OCI-LY7 (cell line): ENCODE results near the gene VPS13D. TPM values are rescaled to one million over a fixed set of nuclear protein-coding genes. Genes with fewer than 3 reads are reported as not detected.

ENCODE experiments used
- BruUV-seq: library from RNA; stranded (reverse); fragments of 400-500 nt; replicated peaks from 2 replicates; lab custom pipeline; 2021; lab: Mats Ljungman, UMichigan
- CTCF ChIA-PET: fragments of 300-600 bp; sonication (Branson Sonifier 250); formaldehyde crosslinking; loops from one replicate; lab custom pipeline; 2022; ENCODE audit warnings: antibody characterized with exemption; ENCODE audit not compliant: unreplicated experiment; lab: Charles Lee
- POLR2A ChIA-PET: fragments of 300-600 bp; sonication (Branson Sonifier 250); formaldehyde crosslinking; loops from one replicate; lab custom pipeline; 2022; ENCODE audit warnings: antibody characterized with exemption; lab: Charles Lee
- DNase-seq: peaks from one replicate; pipeline ENCODE4 v3.0.0-alpha.2; 2015; ENCODE audit warnings: low spot score
- H2AFZ ChIP-seq: fragments of 200-600 bp; sonication (generic), shearing (Covaris generic); 2 replicates; pipeline ENCODE4 v1.6.1; 2014; ENCODE audit warnings: mild to moderate bottlenecking, antibody characterized with exemption, low read length, moderate library complexity
- H3K27ac ChIP-seq: fragments of 200-600 bp; sonication (generic); 2 replicates; pipeline ENCODE4 v1.5.1; 2014; ENCODE audit warnings: mixed run types, low read depth, mild to moderate bottlenecking, moderate library complexity, low read length, inconsistent platforms; ENCODE audit not compliant: poor library complexity, severe bottlenecking
- H3K36me3 ChIP-seq: fragments of 200-600 bp; sonication (generic); 2 replicates; pipeline ENCODE4 v1.6.1; 2014; ENCODE audit warnings: mild to moderate bottlenecking, antibody characterized with exemption, low read length, moderate library complexity, mixed read lengths; ENCODE audit not compliant: insufficient read depth
- H3K4me1 ChIP-seq: fragments of 200-600 bp; sonication (generic); 2 replicates; pipeline ENCODE4 v1.5.1; 2014; ENCODE audit warnings: mild to moderate bottlenecking, low read length; ENCODE audit not compliant: insufficient read depth, poor library complexity, severe bottlenecking
- H3K4me2 ChIP-seq: fragments of 200-600 bp; sonication (generic); 2 replicates; pipeline ENCODE4 v1.6.1; 2014; ENCODE audit warnings: mild to moderate bottlenecking, low read length
- H3K4me3 ChIP-seq: fragments of 200-600 bp; sonication (generic); 2 replicates; pipeline ENCODE4 v1.5.1; 2014; ENCODE audit warnings: mild to moderate bottlenecking, low read depth, low read length; ENCODE audit not compliant: poor library complexity, severe bottlenecking
- H3K79me2 ChIP-seq: fragments of 200-600 bp; sonication (generic); 2 replicates; pipeline ENCODE4 v1.6.1; 2016; ENCODE audit warnings: low read depth, mild to moderate bottlenecking, low read length, moderate library complexity, mixed read lengths; ENCODE audit not compliant: insufficient read depth
- H3K9me2 ChIP-seq: fragments of 200-600 bp; sonication (generic); 2 replicates; pipeline ENCODE4 v1.6.1; 2016; ENCODE audit warnings: mild to moderate bottlenecking, low read length, mixed read lengths; ENCODE audit not compliant: insufficient read depth
- H3K9me3 ChIP-seq: fragments of 200-600 bp; sonication (generic); 2 replicates; pipeline ENCODE4 v1.6.1; 2014; ENCODE audit warnings: mild to moderate bottlenecking, mixed run types, low read length, mixed read lengths
- H4K20me1 ChIP-seq: fragments of 200-600 bp; sonication (generic); 2 replicates; pipeline ENCODE4 v1.6.1; 2014; ENCODE audit warnings: mild to moderate bottlenecking, antibody characterized with exemption, low read length, moderate library complexity, mixed read lengths; ENCODE audit not compliant: insufficient read depth
- EZH2phosphoT487 ChIP-seq: fragments of 200-600 bp; sonication (generic); IDR thresholded peaks from 2 replicates; pipeline ENCODE4 v1.6.1; 2018; ENCODE audit warnings: low read depth, borderline replicate concordance, mild to moderate bottlenecking, mixed run types, antibody characterized with exemption, low read length, moderate library complexity, mixed read lengths
- intact Hi-C: fragments of 100-400 bp; cut with micrococcal nuclease; formaldehyde crosslinking; loops from one replicate; pipeline ENCODE4 v1.10.0; 2022; ENCODE audit not compliant: unreplicated experiment
- total RNA-seq, 2 experiments: library from RNA; depleted of rRNA in 1 of 2; stranded (reverse); fragments of >200 nt in 1 of 2; shearing (Covaris generic) in 1 of 2; gene quantifications; 2 replicates each; pipeline ENCODE4 v1.2.3, GENCODE V29; 2014 to 2022
- TF ChIP-seq, protein P1 (sequence below): fragments of 200-600 bp; sonication (generic); conservative IDR thresholded peaks from 2 replicates; pipeline ENCODE4 v1.5.1; 2014; ENCODE audit warnings: mild to moderate bottlenecking, antibody characterized with exemption, low read length, moderate library complexity, mixed read lengths

The VPS13D gene
- total RNA-seq, 2 experiments from 2014 or later = 23.9 to 39.2 TPM

DNA sequence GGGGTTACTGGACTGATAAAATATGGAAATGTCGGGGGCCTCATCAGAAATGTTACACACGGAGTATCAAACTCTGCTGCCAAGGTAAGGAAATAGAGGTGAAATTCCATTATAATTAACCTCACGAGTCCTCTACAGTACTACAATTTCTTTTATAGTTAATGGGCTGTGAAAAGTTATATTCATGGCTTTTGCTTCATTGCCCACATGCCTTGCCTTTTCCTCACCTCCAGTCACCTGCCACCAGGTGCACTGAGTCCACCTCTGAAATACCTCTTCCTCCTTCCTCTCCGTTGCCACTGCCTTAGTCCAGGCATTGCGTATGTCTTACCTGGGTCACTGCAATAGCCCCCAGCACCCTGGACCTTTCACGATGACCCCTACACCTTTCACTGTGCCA is 186.9 kb downstream of the VPS13D start:
- H3K4me1 ChIP-seq = no peaks in the 10 kb centered on the region
- no TSS peak for BruUV-seq
- intact Hi-C loops = no loop called here
- no peak overlapping the region for H2AFZ ChIP-seq
- DNase-seq = no peak
- H3K36me3 ChIP-seq = peaks cover 19% of the 10 kb centered on the region; the same call in 1 of the 2 replicates
- TF ChIP-seq, protein P1, sequence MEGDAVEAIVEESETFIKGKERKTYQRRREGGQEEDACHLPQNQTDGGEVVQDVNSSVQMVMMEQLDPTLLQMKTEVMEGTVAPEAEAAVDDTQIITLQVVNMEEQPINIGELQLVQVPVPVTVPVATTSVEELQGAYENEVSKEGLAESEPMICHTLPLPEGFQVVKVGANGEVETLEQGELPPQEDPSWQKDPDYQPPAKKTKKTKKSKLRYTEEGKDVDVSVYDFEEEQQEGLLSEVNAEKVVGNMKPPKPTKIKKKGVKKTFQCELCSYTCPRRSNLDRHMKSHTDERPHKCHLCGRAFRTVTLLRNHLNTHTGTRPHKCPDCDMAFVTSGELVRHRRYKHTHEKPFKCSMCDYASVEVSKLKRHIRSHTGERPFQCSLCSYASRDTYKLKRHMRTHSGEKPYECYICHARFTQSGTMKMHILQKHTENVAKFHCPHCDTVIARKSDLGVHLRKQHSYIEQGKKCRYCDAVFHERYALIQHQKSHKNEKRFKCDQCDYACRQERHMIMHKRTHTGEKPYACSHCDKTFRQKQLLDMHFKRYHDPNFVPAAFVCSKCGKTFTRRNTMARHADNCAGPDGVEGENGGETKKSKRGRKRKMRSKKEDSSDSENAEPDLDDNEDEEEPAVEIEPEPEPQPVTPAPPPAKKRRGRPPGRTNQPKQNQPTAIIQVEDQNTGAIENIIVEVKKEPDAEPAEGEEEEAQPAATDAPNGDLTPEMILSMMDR = no peak
- TF ChIP-seq EZH2phosphoT487 = no peak
- H4K20me1 ChIP-seq = no peaks in the 10 kb centered on the region
- ChIA-PET POLR2A (interaction anchor here (0.6 kb wide), 1 partner anchor 21 kb away, joined by 4 read pairs; no protein-coding TSS in a partner anchor), CTCF (no interaction called here)
- no peak overlapping the region for H3K27ac ChIP-seq
- H3K4me2 ChIP-seq = no peak overlapping the region
- no peaks in the 10 kb centered on the region for H3K9me2 ChIP-seq
- H3K79me2 ChIP-seq = no peaks in the 10 kb centered on the region
- no peaks in the 10 kb centered on the region for H3K9me3 ChIP-seq
- H3K4me3 ChIP-seq = no peak overlapping the region

DNA sequence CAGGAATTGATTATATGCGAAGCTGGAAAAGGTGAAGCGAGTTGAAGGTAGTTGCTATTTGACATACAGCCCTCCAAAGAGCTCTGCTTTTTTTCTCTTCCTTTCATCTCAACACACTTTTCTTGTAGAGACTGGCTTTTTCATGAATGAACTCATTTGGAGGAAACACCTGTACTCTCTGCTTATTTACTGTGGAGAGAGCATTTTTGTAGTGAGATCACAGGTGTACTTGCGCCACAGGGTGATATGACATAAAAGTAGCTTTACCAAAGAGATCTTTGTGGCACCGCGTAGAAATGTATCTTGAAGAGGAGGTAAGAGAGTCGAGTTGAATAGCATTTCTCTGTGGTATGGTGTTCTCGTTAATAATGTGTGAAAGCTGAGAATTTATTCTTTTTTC is 187.6 kb downstream of the VPS13D start:
- no peak for DNase-seq
- H3K79me2 ChIP-seq = no peaks in the 10 kb centered on the region
- H3K36me3 ChIP-seq = peaks cover 19% of the 10 kb centered on the region; the same call in 1 of the 2 replicates
- TF ChIP-seq, protein P1 = no peak
- H4K20me1 ChIP-seq = no peaks in the 10 kb centered on the region
- POLR2A ChIA-PET = interaction anchor here (0.6 kb wide), 1 partner anchor 20 kb away, joined by 4 read pairs; no protein-coding TSS in a partner anchor
- H3K4me3 ChIP-seq = no peak overlapping the region
- H3K27ac ChIP-seq = no peak overlapping the region
- intact Hi-C loops = no loop called here
- no peak overlapping the region for H2AFZ ChIP-seq
- no peaks in the 10 kb centered on the region for H3K9me3 ChIP-seq
- H3K9me2 ChIP-seq = no peaks in the 10 kb centered on the region
- BruUV-seq = no TSS peak
- no peak overlapping the region for H3K4me2 ChIP-seq
- CTCF ChIA-PET = no interaction called here
- H3K4me1 ChIP-seq = no peaks in the 10 kb centered on the region

DNA sequence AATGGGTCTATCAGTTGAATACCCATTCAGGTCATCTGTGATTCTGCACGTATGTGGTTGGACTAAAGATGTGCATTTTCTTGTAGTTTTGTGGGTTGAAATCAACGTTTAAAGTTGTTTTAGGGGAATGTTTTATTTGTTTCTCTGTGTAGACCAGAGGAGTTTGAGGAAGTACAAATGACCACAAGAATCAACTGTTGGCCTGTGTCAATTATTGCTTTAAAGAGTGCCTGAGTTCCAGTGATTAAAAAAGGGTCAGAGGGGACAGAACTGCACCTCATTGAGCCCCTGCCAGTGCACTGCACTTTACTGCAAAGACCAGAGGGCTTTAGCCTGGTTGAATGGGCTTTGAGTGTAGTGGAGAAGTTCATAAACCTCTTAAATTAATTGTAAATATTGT is 190.3 kb downstream of the VPS13D start:
- Histone ChIP-seq H4K20me1 (no peaks in the 10 kb centered on the region), H3K9me2 (no peaks in the 10 kb centered on the region), H3K4me1 (no peaks in the 10 kb centered on the region), H2AFZ (no peak overlapping the region), H3K4me2 (no peak overlapping the region), H3K4me3 (no peak overlapping the region), H3K9me3 (no peaks in the 10 kb centered on the region), H3K36me3 (peaks cover 25% of the 10 kb centered on the region; the same call in 1 of the 2 replicates), H3K27ac (no peak overlapping the region), H3K79me2 (no peaks in the 10 kb centered on the region)
- ChIA-PET POLR2A (no interaction called here), CTCF (no interaction called here)
- no peak for DNase-seq
- no peak for TF ChIP-seq EZH2phosphoT487
- TF ChIP-seq, protein P1 = no peak
- intact Hi-C loops = no loop called here
- BruUV-seq = no TSS peak
